ENCODE results near the gene DOCK3.

Gene DOCK3

GRCh38 chr3:50698269-50698668 lies 23.5 kb downstream of the DOCK3 start:
- TF ChIP-seq, protein P1, sequence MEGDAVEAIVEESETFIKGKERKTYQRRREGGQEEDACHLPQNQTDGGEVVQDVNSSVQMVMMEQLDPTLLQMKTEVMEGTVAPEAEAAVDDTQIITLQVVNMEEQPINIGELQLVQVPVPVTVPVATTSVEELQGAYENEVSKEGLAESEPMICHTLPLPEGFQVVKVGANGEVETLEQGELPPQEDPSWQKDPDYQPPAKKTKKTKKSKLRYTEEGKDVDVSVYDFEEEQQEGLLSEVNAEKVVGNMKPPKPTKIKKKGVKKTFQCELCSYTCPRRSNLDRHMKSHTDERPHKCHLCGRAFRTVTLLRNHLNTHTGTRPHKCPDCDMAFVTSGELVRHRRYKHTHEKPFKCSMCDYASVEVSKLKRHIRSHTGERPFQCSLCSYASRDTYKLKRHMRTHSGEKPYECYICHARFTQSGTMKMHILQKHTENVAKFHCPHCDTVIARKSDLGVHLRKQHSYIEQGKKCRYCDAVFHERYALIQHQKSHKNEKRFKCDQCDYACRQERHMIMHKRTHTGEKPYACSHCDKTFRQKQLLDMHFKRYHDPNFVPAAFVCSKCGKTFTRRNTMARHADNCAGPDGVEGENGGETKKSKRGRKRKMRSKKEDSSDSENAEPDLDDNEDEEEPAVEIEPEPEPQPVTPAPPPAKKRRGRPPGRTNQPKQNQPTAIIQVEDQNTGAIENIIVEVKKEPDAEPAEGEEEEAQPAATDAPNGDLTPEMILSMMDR (IDR thresholded peaks at IDR 0.05; ENCODE audit: low read depth, low read length), result no peak
- no peak overlapping the region for H3K4me3 ChIP-seq (ENCODE audit: low read depth, low read length)

DNA sequence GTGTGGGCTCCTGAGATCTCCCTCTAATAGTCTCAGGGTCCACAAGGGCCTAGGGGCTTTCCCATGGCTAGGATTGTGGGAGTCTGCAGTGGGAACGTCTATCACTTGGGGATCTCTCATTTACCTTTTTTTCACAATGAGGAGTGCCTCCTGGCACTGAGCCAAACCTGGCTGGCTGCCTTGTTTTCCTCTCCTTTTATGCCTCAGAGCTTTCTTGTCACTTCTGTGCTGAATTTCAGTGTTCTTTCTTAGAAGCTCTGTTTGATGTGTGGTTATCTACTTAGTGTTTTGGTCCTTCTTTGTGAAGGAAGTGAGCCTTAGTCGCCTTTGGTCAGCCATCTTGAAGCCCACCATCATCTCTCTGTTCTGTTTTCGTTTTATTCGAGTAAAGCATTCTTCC lies 33.9 kb downstream of the DOCK3 start:
- TF ChIP-seq, protein P1 (IDR thresholded peaks at IDR 0.05; ENCODE audit: low read depth, low read length), result no peak
- H3K4me3 ChIP-seq (ENCODE audit: low read depth, low read length), result no peak overlapping the region

- TF ChIP-seq, protein P1 (IDR thresholded peaks at IDR 0.05; ENCODE audit: low read depth, low read length), result no peak
- no peak overlapping the region for H3K4me3 ChIP-seq (ENCODE audit: low read depth, low read length)
Measured at GRCh38 chr3:50714946-50715345, 40.2 kb downstream of the DOCK3 start.

GRCh38 chr3:50724831-50725230 lies 50.1 kb downstream of the DOCK3 start:
- H3K4me3 ChIP-seq (ENCODE audit: low read depth, low read length), result no peak overlapping the region
- TF ChIP-seq, protein P1 (IDR thresholded peaks at IDR 0.05; ENCODE audit: low read depth, low read length), result no peak

DNA sequence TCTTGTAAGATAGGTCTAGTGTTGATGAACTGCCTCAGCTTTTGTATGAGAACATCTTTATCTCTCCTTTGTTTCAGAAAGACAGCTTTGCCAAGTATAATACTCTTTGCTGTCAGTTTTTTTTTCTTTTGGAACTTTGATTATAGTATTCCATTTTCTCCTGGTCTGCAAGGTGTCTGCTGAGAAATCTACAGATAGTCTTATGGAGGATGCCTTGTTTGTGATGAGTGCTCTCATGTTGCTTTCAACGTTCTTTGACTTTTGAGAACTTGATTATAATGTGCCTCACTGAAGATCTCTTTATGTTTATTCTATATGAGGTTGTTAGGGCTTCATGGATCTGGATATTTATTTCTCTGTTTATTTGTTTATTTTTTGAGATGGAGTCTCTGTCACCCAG lies 60.3 kb downstream of the DOCK3 start:
- no peak overlapping the region for H3K4me3 ChIP-seq (ENCODE audit: low read depth, low read length)
- TF ChIP-seq, protein P1 (IDR thresholded peaks at IDR 0.05; ENCODE audit: low read depth, low read length), result no peak

GRCh38 chr3:50737193-50737905 lies 62.6 kb downstream of the DOCK3 start:
- no peak overlapping the region for H3K4me3 ChIP-seq (ENCODE audit: low read depth, low read length)
- TF ChIP-seq, protein P1 (IDR thresholded peaks at IDR 0.05; ENCODE audit: low read depth, low read length), result no peak

DNA sequence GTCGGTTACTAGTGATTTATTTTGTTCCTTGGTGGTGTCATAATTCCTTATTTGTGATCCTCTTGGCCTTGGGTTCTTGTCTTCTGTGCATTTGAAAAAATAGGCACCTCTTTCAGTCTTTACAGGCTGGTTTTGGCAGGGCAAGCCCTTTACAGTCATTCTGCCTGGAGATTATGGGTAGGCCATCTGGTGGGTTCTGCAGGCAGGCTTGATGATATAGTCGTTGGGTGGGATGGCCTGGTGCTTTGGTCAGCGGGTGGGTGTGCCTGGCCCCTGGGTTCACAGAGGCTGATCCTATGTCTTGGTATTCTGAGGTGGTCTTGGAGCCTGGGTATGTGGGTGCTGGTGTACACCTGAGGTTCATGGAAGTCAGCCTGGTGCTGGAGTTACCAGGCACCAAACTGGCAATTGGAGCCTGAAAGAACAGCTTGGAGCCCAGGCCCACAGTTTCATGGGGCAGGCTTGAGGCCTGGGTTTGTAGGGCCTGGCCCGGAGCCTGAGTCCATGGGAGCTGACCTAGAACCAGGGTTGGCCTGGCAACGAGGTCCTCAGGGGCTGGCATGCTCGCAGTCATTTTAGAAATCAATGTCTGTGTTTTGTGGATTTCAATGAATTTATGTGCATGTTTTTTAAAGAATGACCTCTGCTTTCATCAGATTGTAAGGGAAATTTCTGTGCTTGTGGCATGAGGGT lies 63.3 kb downstream of the DOCK3 start:
- TF ChIP-seq, protein P1 (IDR thresholded peaks at IDR 0.05; ENCODE audit: low read depth, low read length), result no peak
- H3K4me3 ChIP-seq (ENCODE audit: low read depth, low read length), result no peak overlapping the region
